Occipital lobe (tissue), 2 donors: ENCODE data around the gene ZNF700. TPM values are rescaled to one million over a fixed set of nuclear protein-coding genes. Genes with fewer than 3 reads are reported as not detected.
"Not testable (repeated sequence)": the region's sequence is repeated elsewhere in the genome, so short reads cannot be mapped to it uniquely, and the experiment has no call there.

ENCODE experiments used
- DNase-seq: peaks from one replicate; lab custom pipeline; 2025; lab: John Stamatoyannopoulos, UW
- total RNA-seq: library from RNA; depleted of rRNA; stranded (reverse); fragments of >200 nt; gene quantifications from one replicate; pipeline ENCODE4 v1.2.3, GENCODE V29; 2014

The ZNF700 gene
- total RNA-seq, 1 donor from 2014 or later = 18.9 TPM

- not testable (repeated sequence) for DNase-seq
Observed at GRCh38 chr19:11938383-11938782, 13.5 kb downstream of the ZNF700 start.

GRCh38 chr19:11941361-11941887, 16.5 kb downstream of the ZNF700 start:
- DNase-seq = not testable (repeated sequence)

- DNase-seq = no peak
Observed at GRCh38 chr19:11942008-11942842, 17.3 kb downstream of the ZNF700 start.

GRCh38 chr19:11942843-11943108, 17.9 kb downstream of the ZNF700 start:
- no peak for DNase-seq

- no peak for DNase-seq
Observed at GRCh38 chr19:11944656-11945055, 19.7 kb downstream of the ZNF700 start.

- DNase-seq = no peak
Observed at GRCh38 chr19:11948646-11949045, 23.7 kb downstream of the ZNF700 start.

- no peak for DNase-seq
Observed at GRCh38 chr19:11949201-11949600, 24.3 kb downstream of the ZNF700 start.

GRCh38 chr19:11949614-11950080, 24.7 kb downstream of the ZNF700 start:
- not testable (repeated sequence) for DNase-seq

- DNase-seq = no peak
Observed at GRCh38 chr19:11950312-11950711, 25.4 kb downstream of the ZNF700 start.

- DNase-seq = peak; percentile 17
Observed at GRCh38 chr19:11963566-11964355, 38.9 kb downstream of the ZNF700 start.

- DNase-seq = no peak
Observed at GRCh38 chr19:11964496-11964857, 39.6 kb downstream of the ZNF700 start.

- DNase-seq = peak; percentile 80
Observed at GRCh38 chr19:11964858-11965645, 40.1 kb downstream of the ZNF700 start, which contains the start of gene ZNF763. Gene ZNF763, plus strand, starts transcription at chr19:11965040. Its CDS starts 169 bp downstream, at chr19:11965209.

- DNase-seq = no peak
Observed at GRCh38 chr19:11970174-11970573, 45.3 kb downstream of the ZNF700 start.

- no peak for DNase-seq
Observed at GRCh38 chr19:11971041-11971440, 46.1 kb downstream of the ZNF700 start.

GRCh38 chr19:11973019-11973810, 48.3 kb downstream of the ZNF700 start:
- DNase-seq = no peak

GRCh38 chr19:11978492-11979100, 53.7 kb downstream of the ZNF700 start:
- DNase-seq = no peak

- no peak for DNase-seq
Observed at GRCh38 chr19:11979527-11979926, 54.6 kb downstream of the ZNF700 start.

GRCh38 chr19:11982526-11982925, 57.6 kb downstream of the ZNF700 start:
- DNase-seq = no peak

- DNase-seq = no peak
Observed at GRCh38 chr19:11984986-11985385, 60.1 kb downstream of the ZNF700 start.

- DNase-seq = no peak
Observed at GRCh38 chr19:11986754-11987153, 61.8 kb downstream of the ZNF700 start.
